Loucy (cell line): Measurements from ENCODE around the gene SLC39A3.

Experiments used
- CTCF ChIP-seq: fragments of 200-600 bp; sonication (generic); conservative IDR thresholded peaks from 2 replicates; pipeline ENCODE4 v1.5.1; 2014; ENCODE audit warnings: mild to moderate bottlenecking, antibody characterized with exemption, low read length
- EZH2phosphoT487 ChIP-seq: fragments of 200-600 bp; IDR thresholded peaks from 2 replicates; pipeline ENCODE4 v1.6.1; 2018; ENCODE audit warnings: antibody characterized with exemption, mild to moderate bottlenecking, moderate library complexity, borderline replicate concordance

GRCh38 chr19:2736550-2737190, 3.1 kb downstream of the SLC39A3 start:
- no peak for TF ChIP-seq CTCF
- TF ChIP-seq EZH2phosphoT487, result no peak
